Central memory CD8-positive, alpha-beta T cell (primary cell): ENCODE measurements around the gene ACAA2.

Experiments used
- ATAC-seq: fragments of 150-1000 bp; cut with Tn5 transposase; replicated peaks from 2 replicates; pipeline ENCODE4 v1.10.0; 2022; ENCODE audit warnings: mild to moderate bottlenecking, moderate FRiP score, moderate number of reproducible peaks; ENCODE audit not compliant: poor library complexity, severe bottlenecking; ENCODE audit errors: extremely low read depth
- DNase-seq, 2 donors: peaks; one replicate each; pipeline ENCODE4 v3.0.0; 2021; ENCODE audit warnings: low spot score in 2 of 2
- H3K27ac Mint-ChIP-seq: one replicate; pipeline ENCODE4 v1.8.0; 2022; ENCODE audit warnings: low read depth, mild to moderate bottlenecking, moderate library complexity, mixed read lengths
- H3K27me3 Mint-ChIP-seq: one replicate; pipeline ENCODE4 v1.8.0; 2022; ENCODE audit warnings: mixed read lengths
- H3K36me3 Mint-ChIP-seq: one replicate; pipeline ENCODE4 v1.8.0; 2022; ENCODE audit warnings: mild to moderate bottlenecking, moderate library complexity, mixed read lengths; ENCODE audit not compliant: insufficient read depth
- H3K4me1 Mint-ChIP-seq: one replicate; pipeline ENCODE4 v1.8.0; 2022; ENCODE audit warnings: mixed read lengths
- H3K4me3 Mint-ChIP-seq: one replicate; pipeline ENCODE4 v1.8.0; 2022; ENCODE audit warnings: mild to moderate bottlenecking, moderate library complexity, mixed read lengths
- H3K9me3 Mint-ChIP-seq: one replicate; pipeline ENCODE4 v1.8.0; 2022; ENCODE audit warnings: mixed read lengths

Gene ACAA2

GRCh38 chr18:49733896-49734585 is 79.3 kb downstream of the ACAA2 start:
- ATAC-seq (no peak), DNase-seq (no peak)
- Mint-ChIP-seq H3K27ac (no peak overlapping the region), H3K9me3 (no peaks in the 10 kb centered on the region), H3K4me3 (no peak overlapping the region), H3K27me3 (peaks cover 15% of the 10 kb centered on the region), H3K4me1 (no peaks in the 10 kb centered on the region), H3K36me3 (no peaks in the 10 kb centered on the region)

GRCh38 chr18:49733321-49733720 is 80.0 kb downstream of the ACAA2 start:
- Mint-ChIP-seq H3K36me3 (no peaks in the 10 kb centered on the region), H3K27ac (no peak overlapping the region), H3K9me3 (no peaks in the 10 kb centered on the region), H3K27me3 (peaks cover 15% of the 10 kb centered on the region), H3K4me1 (no peaks in the 10 kb centered on the region), H3K4me3 (no peak overlapping the region)
- ATAC-seq = no peak
- no peak for DNase-seq
